Kidney glomerular epithelial cell (primary cell): ENCODE data around the gene SLC9A5.

ENCODE experiments used
- DNase-seq: peaks from one replicate; lab custom pipeline; 2025; lab: John Stamatoyannopoulos, UW

The SLC9A5 gene

GRCh38 chr16:67241008-67241900 lies 7.5 kb upstream of the SLC9A5 start:
- peak; percentile 82 for DNase-seq

- no peak for DNase-seq
Observed at GRCh38 chr16:67242138-67242730, 6.5 kb upstream of the SLC9A5 start.

- no peak for DNase-seq
Observed at GRCh38 chr16:67243481-67243880, 5.3 kb upstream of the SLC9A5 start.

- peak; percentile 30 for DNase-seq
Observed at GRCh38 chr16:67244387-67245185, 4.2 kb upstream of the SLC9A5 start.

GRCh38 chr16:67245186-67245585 lies 3.6 kb upstream of the SLC9A5 start:
- DNase-seq = no peak

- DNase-seq = no peak
Observed at GRCh38 chr16:67245674-67246080, 3.1 kb upstream of the SLC9A5 start.

- DNase-seq = peak; percentile 33
Observed at GRCh38 chr16:67246081-67246755, 2.6 kb upstream of the SLC9A5 start.

GRCh38 chr16:67246756-67247191 lies 2.0 kb upstream of the SLC9A5 start:
- DNase-seq = no peak

GRCh38 chr16:67247192-67248072 lies 1.3 kb upstream of the SLC9A5 start, which contains the start of gene FHOD1:
FHOD1 (minus strand) TSS chr16:67247481; CDS start chr16:67247410, 71 bp downstream.
- peak; percentile 95 for DNase-seq

GRCh38 chr16:67248073-67248400 lies 742 bp upstream of the SLC9A5 start:
- DNase-seq = no peak

- no peak for DNase-seq
Observed at GRCh38 chr16:67249178-67250044, 632 bp downstream of the SLC9A5 start.

- no peak for DNase-seq
Observed at GRCh38 chr16:67250045-67250327, 1.2 kb downstream of the SLC9A5 start.

GRCh38 chr16:67252609-67253497 lies 4.1 kb downstream of the SLC9A5 start:
- no peak for DNase-seq

- no peak for DNase-seq
Observed at GRCh38 chr16:67254801-67255552, 6.2 kb downstream of the SLC9A5 start.

GRCh38 chr16:67255553-67256221 lies 6.9 kb downstream of the SLC9A5 start:
- DNase-seq = no peak

- DNase-seq = no peak
Observed at GRCh38 chr16:67256701-67257230, 8.0 kb downstream of the SLC9A5 start.

GRCh38 chr16:67257486-67258160 lies 8.8 kb downstream of the SLC9A5 start:
- DNase-seq = no peak
